GM21717 (cell line): Measurements from ENCODE around the gene SATB2.

Source experiments
- ATAC-seq: cut with Tn5 transposase; IDR thresholded peaks from one replicate; pipeline ENCODE4 v1.9.1; 2021; ENCODE audit warnings: mild to moderate bottlenecking, moderate library complexity; ENCODE audit not compliant: unreplicated experiment

The SATB2 gene

GRCh38 chr2:199455210-199455544 is 2.6 kb downstream of the SATB2 start:
- ATAC-seq: no peak

GRCh38 chr2:199452991-199453379 is 4.8 kb downstream of the SATB2 start:
- ATAC-seq: no peak

GRCh38 chr2:199452260-199452990 is 5.3 kb downstream of the SATB2 start:
- no peak for ATAC-seq

GRCh38 chr2:199449956-199450355 is 7.8 kb downstream of the SATB2 start:
- ATAC-seq: no peak

- no peak for ATAC-seq
Measured at GRCh38 chr2:199449455-199449854, 8.3 kb downstream of the SATB2 start.

- no peak for ATAC-seq
Measured at GRCh38 chr2:199446996-199447576, 10.7 kb downstream of the SATB2 start.

- no peak for ATAC-seq
Measured at GRCh38 chr2:199444749-199445148, 13.0 kb downstream of the SATB2 start.

GRCh38 chr2:199443589-199444130 is 14.1 kb downstream of the SATB2 start:
- no peak for ATAC-seq

GRCh38 chr2:199442173-199442572 is 15.6 kb downstream of the SATB2 start:
- ATAC-seq: no peak

GRCh38 chr2:199441759-199442158 is 16.0 kb downstream of the SATB2 start:
- no peak for ATAC-seq

GRCh38 chr2:199440118-199440517 is 17.6 kb downstream of the SATB2 start:
- ATAC-seq: no peak

- no peak for ATAC-seq
Measured at GRCh38 chr2:199439542-199439941, 18.2 kb downstream of the SATB2 start.

GRCh38 chr2:199439066-199439465 is 18.7 kb downstream of the SATB2 start:
- no peak for ATAC-seq

- no peak for ATAC-seq
Measured at GRCh38 chr2:199434555-199434954, 23.2 kb downstream of the SATB2 start.

- ATAC-seq: no peak
Measured at GRCh38 chr2:199433204-199433832, 24.4 kb downstream of the SATB2 start.

GRCh38 chr2:199431746-199432213 is 26.0 kb downstream of the SATB2 start:
- no peak for ATAC-seq

- no peak for ATAC-seq
Measured at GRCh38 chr2:199430214-199430613, 27.5 kb downstream of the SATB2 start.

GRCh38 chr2:199428291-199428690 is 29.4 kb downstream of the SATB2 start:
- ATAC-seq: no peak

GRCh38 chr2:199424160-199424559 is 33.6 kb downstream of the SATB2 start:
- no peak for ATAC-seq

GRCh38 chr2:199419428-199419827 is 38.3 kb downstream of the SATB2 start:
- no peak for ATAC-seq

GRCh38 chr2:199414465-199414864 is 43.3 kb downstream of the SATB2 start:
- no peak for ATAC-seq

GRCh38 chr2:199414001-199414400 is 43.7 kb downstream of the SATB2 start:
- no peak for ATAC-seq
